Measurements from ENCODE around the gene PPM1L. TPM values are rescaled to one million over a fixed set of nuclear protein-coding genes. Genes with fewer than 3 reads are reported as not detected.

PPM1L gene
- total and polyA plus RNA-seq, 2 of the 13 experiments (the other 11 are each of a cell fraction or from before 2014, with no cell fraction given) = 0.22 to 1.4 TPM

GRCh38 chr3:161020256-161020655 lies 264.2 kb downstream of the PPM1L start (continued):
- TF ChIP-seq KAT2B (IDR thresholded peaks at IDR 0.05; ENCODE audit: borderline replicate concordance, low read depth, low read length) (no peak), HOXA9 (CRISPR knock-in tag; IDR thresholded peaks at IDR 0.05; ENCODE audit: borderline replicate concordance) (no peak), TAF1 (CRISPR knock-in tag; IDR thresholded peaks at IDR 0.05) (no peak), KDM3A (CRISPR knock-in tag; IDR thresholded peaks at IDR 0.05; ENCODE audit: low read depth) (no peak), ZNF709 (CRISPR knock-in tag; IDR thresholded peaks at IDR 0.05) (no peak), MTF2 (CRISPR knock-in tag; IDR thresholded peaks at IDR 0.05; ENCODE audit: borderline replicate concordance) (no peak), SNRNP70 (IDR thresholded peaks at IDR 0.05; ENCODE audit: low read depth, low read length) (no peak), BRD4 (CRISPR knock-in tag; IDR thresholded peaks at IDR 0.05) (no peak), TCF12 (IDR thresholded peaks at IDR 0.05) (no peak), TCF12 (CRISPR knock-in tag; IDR thresholded peaks at IDR 0.05) (no peak), THRA (CRISPR knock-in tag; IDR thresholded peaks at IDR 0.05; ENCODE audit: borderline replicate concordance) (no peak)

- Histone ChIP-seq H3K4me3 (replicated peaks in 1 of 3; ENCODE audit: insufficient read depth in 1 of 3, low read depth in 2 of 3, low read length in 3 of 3) (no peak overlapping the region), H3K4me1 (ENCODE audit: insufficient read depth, low read length) (no peaks in the 10 kb centered on the region), H2AFZ (ENCODE audit: low read length) (no peak overlapping the region), H3K9me3 (ENCODE audit: low read length) (peaks cover 27% of the 10 kb centered on the region), H3K9ac (ENCODE audit: insufficient read depth, low read depth, low read length) (no peak overlapping the region), H3K27me3 (ENCODE audit: control insufficient read depth in 1 of 2, insufficient read depth in 2 of 2, low read length in 2 of 2) (no peaks in the 10 kb centered on the region), H3K4me2 (ENCODE audit: low read depth, low read length) (no peak overlapping the region), H3K36me3 (replicated peaks in 1 of 2; ENCODE audit: control insufficient read depth in 1 of 2, insufficient read depth in 2 of 2, low read length in 2 of 2) (no peaks in the 10 kb centered on the region), H3K79me2 (ENCODE audit: insufficient read depth, low read length) (no peaks in the 10 kb centered on the region), H4K20me1 (ENCODE audit: insufficient read depth, low read length) (no peaks in the 10 kb centered on the region), H3K27ac (ENCODE audit: extremely low read length, insufficient read depth, low read length) (no peak overlapping the region)
- intact Hi-C loops (cut with micrococcal nuclease; ENCODE audit: unreplicated experiment) (no loop called here), in situ Hi-C loops (cut with HindIII; ENCODE audit: extremely low pct_ligation_motif_present, low pct_unique_long_range_greater_than_20kb) (no loop called here)
- ATAC-seq (no peak), FAIRE-seq (no peak), DNase-seq (ENCODE audit: low spot score) (no peak)
- no TSS peak for BruUV-seq (replicated peaks)
- 3% methylated on average over 1 of the region's 1 CpG for WGBS (ENCODE audit: low lambda C conversion rate)
- POLR2A ChIA-PET = no interaction called here
- CTCF ChIA-PET (ENCODE audit: low intra/inter-chr PET ratio, low total read pairs) = no interaction called here
- TF ChIP-seq BCL6 (CRISPR knock-in tag; IDR thresholded peaks at IDR 0.05) (no peak), MBD4 (IDR thresholded peaks at IDR 0.05; ENCODE audit: borderline replicate concordance, low read length) (no peak), ZNF629 (CRISPR knock-in tag; conservative IDR thresholded peaks at IDR 0.05) (no peak), NFE2L1 (CRISPR knock-in tag; IDR thresholded peaks at IDR 0.05; ENCODE audit: borderline replicate concordance) (no peak), NONO (IDR thresholded peaks at IDR 0.05) (no peak), NONO (CRISPR knock-in tag; conservative IDR thresholded peaks at IDR 0.05) (no peak), KMT2A (CRISPR knock-in tag; IDR thresholded peaks at IDR 0.05) (no peak), JARID2 (CRISPR knock-in tag; IDR thresholded peaks at IDR 0.05; ENCODE audit: insufficient replicate concordance) (no peak), FOSL1 (CRISPR knock-in tag; IDR thresholded peaks at IDR 0.05; ENCODE audit: borderline replicate concordance) (no peak), ZNF776 (CRISPR knock-in tag; IDR thresholded peaks at IDR 0.05) (no peak), ZBTB1 (CRISPR knock-in tag; IDR thresholded peaks at IDR 0.05; ENCODE audit: borderline replicate concordance) (no peak), TBP (CRISPR knock-in tag; IDR thresholded peaks at IDR 0.05) (no peak), ZNF260 (CRISPR knock-in tag; IDR thresholded peaks at IDR 0.05; ENCODE audit: borderline replicate concordance, low read depth) (no peak), ZFYVE20 (CRISPR knock-in tag; IDR thresholded peaks at IDR 0.05; ENCODE audit: borderline replicate concordance, low read depth) (no peak), YEATS2 (CRISPR knock-in tag; IDR thresholded peaks at IDR 0.05; ENCODE audit: borderline replicate concordance) (no peak), ZNF773 (CRISPR knock-in tag; IDR thresholded peaks at IDR 0.05; ENCODE audit: borderline replicate concordance) (no peak)
Measured at GRCh38 chr3:161025911-161026310, 269.9 kb downstream of the PPM1L start.

All from HepG2 (cell line).